ENCODE results near the gene LYSMD3. TPM values are rescaled to one million over a fixed set of nuclear protein-coding genes. Genes with fewer than 3 reads are reported as not detected.
A peak's percentile ranks its signal among the peaks of the same experiment; 100 is the strongest.

The LYSMD3 gene
- total and polyA plus RNA-seq, 10 of the 15 experiments (the other 5 are each of a cell fraction or from before 2014, with no cell fraction given), result 3.9 to 22.5 (median 12.6) TPM

DNA sequence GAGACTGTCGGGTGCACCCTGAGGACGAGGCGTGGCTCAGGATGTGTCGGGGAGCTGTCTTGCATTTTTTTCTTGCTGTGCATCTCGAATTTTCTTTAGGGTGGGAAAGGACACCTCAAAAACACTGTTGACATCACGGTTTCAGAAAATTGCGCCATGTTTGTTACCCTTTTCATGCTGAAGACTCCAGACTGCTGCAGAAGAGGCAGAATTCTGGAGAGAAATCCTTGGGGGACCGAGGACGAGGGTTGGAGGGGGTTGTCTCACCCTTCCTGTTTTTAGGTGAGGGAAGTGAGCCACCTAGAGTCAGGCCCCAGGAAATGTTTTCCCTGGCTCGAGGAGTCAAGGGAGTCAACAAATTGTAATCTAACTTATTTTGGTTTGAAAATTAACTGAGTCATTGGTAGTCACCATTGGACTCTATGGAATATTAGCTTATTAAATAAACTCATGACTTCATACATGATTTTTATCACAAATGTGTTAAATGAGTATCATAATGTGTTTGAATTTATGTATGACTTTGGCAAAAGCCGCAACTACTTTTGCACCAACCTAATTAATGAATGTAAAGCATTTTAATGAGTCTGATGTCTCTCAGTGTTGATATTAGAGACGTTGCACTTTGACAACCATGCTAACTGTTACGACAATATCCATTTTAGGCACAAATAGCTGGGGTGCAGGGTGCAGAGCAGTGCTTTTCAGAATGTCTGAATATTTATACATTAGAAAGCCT is 724 bp upstream of the LYSMD3 start (continued):
- TF ChIP-seq CTCF (IDR thresholded peaks at IDR 0.05 in 2 of 3, conservative IDR thresholded peaks at IDR 0.05 in 1 of 3; ENCODE audit: control insufficient read depth in 2 of 3, extremely low read depth in 1 of 3, insufficient read depth in 1 of 3, low read depth in 3 of 3, low read length in 3 of 3) (peak; percentile 67 to 89 (median 68); a peak in 5 of 6 replicates), ATF7 (IDR thresholded peaks at IDR 0.05; ENCODE audit: low read depth) (no peak), MTA2 (IDR thresholded peaks at IDR 0.05; ENCODE audit: low read depth) (peak; percentile 48; the same call in 1 of the 2 replicates), RUNX3 (IDR thresholded peaks at IDR 0.05; ENCODE audit: low read length) (no peak; the same call in 1 of the 2 replicates), SIN3A (IDR thresholded peaks at IDR 0.05; ENCODE audit: low read depth, low read length) (peak; percentile 27; the same call in 1 of the 2 replicates), HDAC6 (IDR thresholded peaks at IDR 0.05; ENCODE audit: unreplicated experiment) (no peak), ZNF217 (IDR thresholded peaks at IDR 0.05) (no peak), RAD21 (IDR thresholded peaks at IDR 0.05; ENCODE audit: insufficient read depth, low read depth, low read length) (peak; percentile 84), SMC3 (IDR thresholded peaks at IDR 0.05; ENCODE audit: borderline replicate concordance, low read length) (peak; percentile 46; the same call in 1 of the 2 replicates), ZZZ3 (IDR thresholded peaks at IDR 0.05; ENCODE audit: control insufficient read depth, insufficient read length, low read depth) (no peak), EZH2 (IDR thresholded peaks at IDR 0.05; ENCODE audit: borderline replicate concordance, control insufficient read depth, low read depth, low read length) (no peak), MEF2A (IDR thresholded peaks at IDR 0.05; ENCODE audit: insufficient read depth, low read depth, low read length) (no peak), E2F4 (IDR thresholded peaks at IDR 0.05; ENCODE audit: low read depth, low read length) (no peak), CBFB (IDR thresholded peaks at IDR 0.05; ENCODE audit: low read depth) (no peak), KAT2A (conservative IDR thresholded peaks at IDR 0.05; ENCODE audit: control insufficient read depth, low read depth, low read length) (no peak), TCF12 (IDR thresholded peaks at IDR 0.05; ENCODE audit: low read depth, low read length) (no peak), SP1 (IDR thresholded peaks at IDR 0.05; ENCODE audit: low read depth, low read length) (no peak), FOXK2 (IDR thresholded peaks at IDR 0.05) (no peak), KLF5 (IDR thresholded peaks at IDR 0.05; ENCODE audit: partially characterized antibody) (no peak), SPI1 (IDR thresholded peaks at IDR 0.05; ENCODE audit: borderline replicate concordance, insufficient read depth, low read depth, low read length) (peak; percentile 35; the same call in 1 of the 2 replicates), ZNF384 (IDR thresholded peaks at IDR 0.05; ENCODE audit: borderline replicate concordance, low read depth, low read length) (peak; percentile 53; the same call in 1 of the 2 replicates)
- TF ChIP-seq, protein P1, sequence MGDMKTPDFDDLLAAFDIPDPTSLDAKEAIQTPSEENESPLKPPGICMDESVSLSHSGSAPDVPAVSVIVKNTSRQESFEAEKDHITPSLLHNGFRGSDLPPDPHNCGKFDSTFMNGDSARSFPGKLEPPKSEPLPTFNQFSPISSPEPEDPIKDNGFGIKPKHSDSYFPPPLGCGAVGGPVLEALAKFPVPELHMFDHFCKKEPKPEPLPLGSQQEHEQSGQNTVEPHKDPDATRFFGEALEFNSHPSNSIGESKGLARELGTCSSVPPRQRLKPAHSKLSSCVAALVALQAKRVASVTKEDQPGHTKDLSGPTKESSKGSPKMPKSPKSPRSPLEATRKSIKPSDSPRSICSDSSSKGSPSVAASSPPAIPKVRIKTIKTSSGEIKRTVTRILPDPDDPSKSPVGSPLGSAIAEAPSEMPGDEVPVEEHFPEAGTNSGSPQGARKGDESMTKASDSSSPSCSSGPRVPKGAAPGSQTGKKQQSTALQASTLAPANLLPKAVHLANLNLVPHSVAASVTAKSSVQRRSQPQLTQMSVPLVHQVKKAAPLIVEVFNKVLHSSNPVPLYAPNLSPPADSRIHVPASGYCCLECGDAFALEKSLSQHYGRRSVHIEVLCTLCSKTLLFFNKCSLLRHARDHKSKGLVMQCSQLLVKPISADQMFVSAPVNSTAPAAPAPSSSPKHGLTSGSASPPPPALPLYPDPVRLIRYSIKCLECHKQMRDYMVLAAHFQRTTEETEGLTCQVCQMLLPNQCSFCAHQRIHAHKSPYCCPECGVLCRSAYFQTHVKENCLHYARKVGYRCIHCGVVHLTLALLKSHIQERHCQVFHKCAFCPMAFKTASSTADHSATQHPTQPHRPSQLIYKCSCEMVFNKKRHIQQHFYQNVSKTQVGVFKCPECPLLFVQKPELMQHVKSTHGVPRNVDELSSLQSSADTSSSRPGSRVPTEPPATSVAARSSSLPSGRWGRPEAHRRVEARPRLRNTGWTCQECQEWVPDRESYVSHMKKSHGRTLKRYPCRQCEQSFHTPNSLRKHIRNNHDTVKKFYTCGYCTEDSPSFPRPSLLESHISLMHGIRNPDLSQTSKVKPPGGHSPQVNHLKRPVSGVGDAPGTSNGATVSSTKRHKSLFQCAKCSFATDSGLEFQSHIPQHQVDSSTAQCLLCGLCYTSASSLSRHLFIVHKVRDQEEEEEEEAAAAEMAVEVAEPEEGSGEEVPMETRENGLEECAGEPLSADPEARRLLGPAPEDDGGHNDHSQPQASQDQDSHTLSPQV (IDR thresholded peaks at IDR 0.05), result 0 out of 2 replicates have a peak, but pooled peaks have one; percentile 39
